ENCODE measurements around the gene NCOR1.

DNA sequence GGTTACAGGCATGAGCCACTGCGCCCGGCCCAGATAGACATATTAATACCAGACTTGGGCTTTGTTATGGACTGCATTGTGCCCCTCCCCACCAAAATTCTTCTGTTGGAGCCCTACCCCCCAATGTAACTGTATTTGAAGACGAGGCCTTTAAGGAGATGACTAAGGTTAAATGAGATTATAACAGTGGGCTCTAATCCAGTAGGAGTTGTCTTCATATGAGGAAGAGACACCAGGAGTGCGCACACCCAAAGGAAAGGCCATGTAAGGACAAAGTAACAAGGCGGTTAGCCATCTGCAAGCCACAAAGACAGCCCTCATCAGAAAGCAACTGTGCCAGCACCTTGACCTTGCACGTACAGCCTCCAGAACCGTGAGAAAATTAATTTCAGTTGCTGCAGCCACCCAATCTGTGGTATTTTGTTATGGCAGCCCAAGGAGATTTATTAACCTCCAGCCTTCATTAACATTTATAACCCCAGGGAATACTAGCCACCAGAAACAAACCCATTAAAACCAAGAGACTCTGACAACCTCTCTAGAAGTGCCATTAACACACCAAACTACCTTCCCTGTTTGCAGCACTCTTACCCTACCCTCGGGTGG is 108.1 kb downstream of the NCOR1 start:
- TF ChIP-seq, protein P1, sequence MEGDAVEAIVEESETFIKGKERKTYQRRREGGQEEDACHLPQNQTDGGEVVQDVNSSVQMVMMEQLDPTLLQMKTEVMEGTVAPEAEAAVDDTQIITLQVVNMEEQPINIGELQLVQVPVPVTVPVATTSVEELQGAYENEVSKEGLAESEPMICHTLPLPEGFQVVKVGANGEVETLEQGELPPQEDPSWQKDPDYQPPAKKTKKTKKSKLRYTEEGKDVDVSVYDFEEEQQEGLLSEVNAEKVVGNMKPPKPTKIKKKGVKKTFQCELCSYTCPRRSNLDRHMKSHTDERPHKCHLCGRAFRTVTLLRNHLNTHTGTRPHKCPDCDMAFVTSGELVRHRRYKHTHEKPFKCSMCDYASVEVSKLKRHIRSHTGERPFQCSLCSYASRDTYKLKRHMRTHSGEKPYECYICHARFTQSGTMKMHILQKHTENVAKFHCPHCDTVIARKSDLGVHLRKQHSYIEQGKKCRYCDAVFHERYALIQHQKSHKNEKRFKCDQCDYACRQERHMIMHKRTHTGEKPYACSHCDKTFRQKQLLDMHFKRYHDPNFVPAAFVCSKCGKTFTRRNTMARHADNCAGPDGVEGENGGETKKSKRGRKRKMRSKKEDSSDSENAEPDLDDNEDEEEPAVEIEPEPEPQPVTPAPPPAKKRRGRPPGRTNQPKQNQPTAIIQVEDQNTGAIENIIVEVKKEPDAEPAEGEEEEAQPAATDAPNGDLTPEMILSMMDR (IDR thresholded peaks at IDR 0.05; ENCODE audit: low read depth, low read length) = no peak
- TF ChIP-seq EZH2phosphoT487 (IDR thresholded peaks at IDR 0.05; ENCODE audit: low read depth) = no peak
